Measurements from ENCODE around the gene DDB1.

The DDB1 gene

DNA sequence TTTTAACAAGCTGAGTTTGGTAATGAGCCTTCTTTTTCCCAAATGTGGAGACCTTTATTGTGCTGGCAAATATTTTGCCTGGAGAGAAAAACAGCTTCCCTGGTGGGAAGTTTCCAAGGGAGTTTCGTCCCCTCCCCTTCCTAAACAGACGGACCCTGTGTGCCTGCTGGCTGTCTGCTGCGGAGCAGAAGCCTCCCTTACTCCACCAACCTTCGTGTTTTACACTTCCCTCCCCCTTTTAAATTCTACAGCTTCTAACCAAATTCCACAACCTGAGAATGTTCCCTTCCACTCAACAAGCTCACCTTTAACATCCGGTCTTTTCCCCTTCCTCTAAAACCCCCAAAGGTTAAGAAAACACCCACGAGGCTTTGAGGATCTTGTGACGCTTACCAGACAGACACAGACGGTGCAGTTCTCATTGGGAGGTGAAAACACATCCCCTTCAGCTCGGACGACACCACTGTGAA, 54.9 kb downstream of the DDB1 start:
- POLR2A ChIA-PET: interaction anchor here (1.0 kb wide), 1 partner anchor 16 kb away, joined by 3 read pairs; no protein-coding TSS in a partner anchor
- no peak overlapping the region for H3K27ac ChIP-seq (ENCODE audit: insufficient read depth in 1 of 2, low read depth in 1 of 2, low read length in 2 of 2, poor library complexity in 1 of 2, severe bottlenecking in 2 of 2)
- no peak for DNase-seq
- H3K36me3 ChIP-seq (ENCODE audit: control insufficient read depth in 4 of 4, insufficient read depth in 4 of 4, low read length in 3 of 4): peaks cover 0 to 42% (median 21%) of the 10 kb centered on the region in 4 experiments
- no peaks in the 10 kb centered on the region for H3K27me3 ChIP-seq (replicated peaks in 2 of 5; ENCODE audit: control insufficient read depth in 4 of 5, insufficient read depth in 5 of 5, low read length in 4 of 5)
- WGBS (ENCODE audit: insufficient coverage): 99% methylated on average over 10 of the region's 10 CpGs
- no peaks in the 10 kb centered on the region for H3K4me1 ChIP-seq (ENCODE audit: control extremely low read depth in 1 of 4, control insufficient read depth in 4 of 4, insufficient read depth in 4 of 4, low read length in 3 of 4)
- CTCF ChIA-PET: no interaction called here
- no peak overlapping the region for H3K4me3 ChIP-seq (ENCODE audit: control insufficient read depth in 1 of 7, extremely low read depth in 1 of 7, insufficient read depth in 4 of 7, low read depth in 2 of 7, low read length in 6 of 7)
- H3K9me3 ChIP-seq (ENCODE audit: control extremely low read depth in 1 of 5, control insufficient read depth in 4 of 5, insufficient read depth in 2 of 5, low read depth in 1 of 5, low read length in 4 of 5): no peaks in the 10 kb centered on the region

DNA sequence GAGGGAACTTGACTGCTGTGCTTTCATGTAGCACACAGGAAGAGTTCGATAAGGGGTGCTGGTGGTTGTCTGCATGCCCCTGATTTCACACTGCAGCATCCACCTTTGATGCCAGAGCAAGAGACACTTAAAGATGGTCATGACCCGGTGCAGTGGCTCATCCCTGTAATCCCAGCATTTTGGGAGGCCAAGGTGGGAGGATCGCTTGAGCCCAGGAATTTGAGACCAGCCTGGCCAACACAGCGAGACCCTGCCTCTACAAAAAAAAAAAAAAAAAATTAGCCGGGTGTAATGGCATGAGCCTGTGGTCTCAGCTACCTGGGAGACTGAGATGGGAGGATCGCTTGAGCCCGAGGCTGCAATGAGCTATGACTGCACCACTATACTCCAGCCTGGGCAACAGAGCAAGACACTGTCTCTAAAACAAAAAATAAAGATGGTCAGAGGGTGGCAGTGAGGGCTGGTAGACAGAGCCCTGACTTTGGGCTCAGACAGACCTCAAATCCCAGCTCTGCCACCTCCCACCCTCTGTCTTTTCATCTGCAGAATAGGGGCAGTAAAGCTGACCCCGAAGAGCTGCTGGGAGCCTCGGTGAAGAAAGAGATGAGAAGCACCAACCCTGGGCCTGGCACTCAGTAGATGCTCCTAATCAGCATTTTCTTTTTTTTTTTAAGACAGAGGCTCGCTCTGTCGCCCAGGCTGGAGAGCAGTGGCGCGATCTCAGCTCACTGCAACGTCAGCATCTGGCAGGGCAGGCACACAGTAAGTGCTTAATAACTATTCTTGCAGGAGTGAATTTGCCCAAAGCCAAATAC, 55.5 kb downstream of the DDB1 start:
- no peak for DNase-seq
- CTCF ChIA-PET: no interaction called here
- no peak overlapping the region for H3K27ac ChIP-seq (ENCODE audit: insufficient read depth in 1 of 2, low read depth in 1 of 2, low read length in 2 of 2, poor library complexity in 1 of 2, severe bottlenecking in 2 of 2)
- H3K36me3 ChIP-seq (ENCODE audit: control insufficient read depth in 4 of 4, insufficient read depth in 4 of 4, low read length in 3 of 4): peaks cover 0 to 40% (median 22%) of the 10 kb centered on the region in 4 experiments
- H3K9me3 ChIP-seq (ENCODE audit: control extremely low read depth in 1 of 5, control insufficient read depth in 4 of 5, insufficient read depth in 2 of 5, low read depth in 1 of 5, low read length in 4 of 5): no peaks in the 10 kb centered on the region
- 98% methylated on average over 12 of the region's 14 CpGs for WGBS (ENCODE audit: insufficient coverage)
- H3K4me1 ChIP-seq (ENCODE audit: control extremely low read depth in 1 of 4, control insufficient read depth in 4 of 4, insufficient read depth in 4 of 4, low read length in 3 of 4): no peaks in the 10 kb centered on the region
- H3K4me3 ChIP-seq (ENCODE audit: control insufficient read depth in 1 of 7, extremely low read depth in 1 of 7, insufficient read depth in 4 of 7, low read depth in 2 of 7, low read length in 6 of 7): no peak overlapping the region
- POLR2A ChIA-PET: interaction anchor here (1.0 kb wide), 1 partner anchor 17 kb away, joined by 3 read pairs; no protein-coding TSS in a partner anchor
- no peaks in the 10 kb centered on the region for H3K27me3 ChIP-seq (replicated peaks in 2 of 5; ENCODE audit: control insufficient read depth in 4 of 5, insufficient read depth in 5 of 5, low read length in 4 of 5)

DNA sequence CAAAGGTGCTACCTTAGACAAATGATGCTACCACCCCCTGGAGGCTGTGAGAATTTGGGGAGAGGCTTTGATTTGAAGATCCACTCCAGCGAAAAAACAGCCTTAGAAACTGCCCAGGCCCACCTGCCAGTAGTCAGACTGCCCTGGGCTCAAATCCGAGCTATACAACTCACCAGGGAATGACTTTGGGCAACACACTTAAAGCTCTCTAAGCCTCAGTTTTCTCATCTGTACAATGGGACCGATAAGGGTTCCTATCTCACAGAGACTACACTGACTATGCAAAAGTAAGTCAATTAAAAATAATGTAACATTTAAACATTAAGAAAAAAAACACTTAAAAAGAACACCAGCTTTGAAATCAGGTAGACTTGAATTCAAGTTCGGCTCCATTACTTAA, 57.7 kb downstream of the DDB1 start:
- peaks cover 0 to 28% (median 17%) of the 10 kb centered on the region in 4 experiments for H3K36me3 ChIP-seq (ENCODE audit: control insufficient read depth in 4 of 4, insufficient read depth in 4 of 4, low read length in 3 of 4)
- 93% methylated on average over 2 of the region's 4 CpGs for WGBS (ENCODE audit: insufficient coverage)
- no peak for DNase-seq
- ChIA-PET POLR2A (no interaction called here), CTCF (interaction anchor here (1.1 to 1.2 kb wide), 2 partner anchors 19 to 20 kb away, joined by 3 read pairs; no protein-coding TSS in a partner anchor)
- H3K27ac ChIP-seq (ENCODE audit: insufficient read depth in 1 of 2, low read depth in 1 of 2, low read length in 2 of 2, poor library complexity in 1 of 2, severe bottlenecking in 2 of 2): no peak overlapping the region
- no peaks in the 10 kb centered on the region for H3K27me3 ChIP-seq (replicated peaks in 2 of 5; ENCODE audit: control insufficient read depth in 4 of 5, insufficient read depth in 5 of 5, low read length in 4 of 5)
- H3K9me3 ChIP-seq (ENCODE audit: control extremely low read depth in 1 of 5, control insufficient read depth in 4 of 5, insufficient read depth in 2 of 5, low read depth in 1 of 5, low read length in 4 of 5): no peaks in the 10 kb centered on the region
- no peak overlapping the region for H3K4me3 ChIP-seq (ENCODE audit: control insufficient read depth in 1 of 7, extremely low read depth in 1 of 7, insufficient read depth in 4 of 7, low read depth in 2 of 7, low read length in 6 of 7)
- H3K4me1 ChIP-seq (ENCODE audit: control extremely low read depth in 1 of 4, control insufficient read depth in 4 of 4, insufficient read depth in 4 of 4, low read length in 3 of 4): no peaks in the 10 kb centered on the region

DNA sequence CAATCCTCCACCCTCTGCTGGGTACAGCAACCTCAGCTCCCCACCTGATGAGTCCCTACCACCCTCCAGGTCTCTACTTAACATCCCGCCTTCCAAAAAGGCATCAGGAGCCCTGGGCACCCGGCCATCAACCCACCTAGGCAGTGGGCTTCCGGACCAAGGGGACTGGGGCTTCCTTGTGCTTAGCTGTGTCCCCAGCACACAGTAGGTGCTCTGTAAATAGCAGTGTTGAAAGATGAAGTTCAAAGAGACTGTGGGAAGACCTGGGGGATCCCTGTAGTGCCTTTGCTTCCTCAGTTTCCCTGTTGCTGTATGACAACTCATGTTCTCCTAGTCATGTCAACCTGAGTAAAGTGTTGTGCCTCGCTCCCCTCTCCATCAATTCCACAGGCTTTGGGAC, 58.8 kb downstream of the DDB1 start:
- Histone ChIP-seq H3K9me3 (ENCODE audit: control extremely low read depth in 1 of 5, control insufficient read depth in 4 of 5, insufficient read depth in 2 of 5, low read depth in 1 of 5, low read length in 4 of 5) (no peaks in the 10 kb centered on the region), H3K27ac (ENCODE audit: insufficient read depth in 1 of 2, low read depth in 1 of 2, low read length in 2 of 2, poor library complexity in 1 of 2, severe bottlenecking in 2 of 2) (no peak overlapping the region), H3K27me3 (replicated peaks in 2 of 5; ENCODE audit: control insufficient read depth in 4 of 5, insufficient read depth in 5 of 5, low read length in 4 of 5) (no peaks in the 10 kb centered on the region), H3K4me3 (ENCODE audit: control insufficient read depth in 1 of 7, extremely low read depth in 1 of 7, insufficient read depth in 4 of 7, low read depth in 2 of 7, low read length in 6 of 7) (no peak overlapping the region), H3K36me3 (ENCODE audit: control insufficient read depth in 4 of 4, insufficient read depth in 4 of 4, low read length in 3 of 4) (peaks cover 0 to 25% (median 16%) of the 10 kb centered on the region in 4 experiments), H3K4me1 (ENCODE audit: control extremely low read depth in 1 of 4, control insufficient read depth in 4 of 4, insufficient read depth in 4 of 4, low read length in 3 of 4) (no peaks in the 10 kb centered on the region)
- 100% methylated on average over 3 of the region's 4 CpGs for WGBS (ENCODE audit: insufficient coverage)
- CTCF ChIA-PET: interaction anchor here (1.1 kb wide), 1 partner anchor 20 kb away, joined by 3 read pairs; no protein-coding TSS in a partner anchor
- no peak for DNase-seq
- POLR2A ChIA-PET: no interaction called here

DNA sequence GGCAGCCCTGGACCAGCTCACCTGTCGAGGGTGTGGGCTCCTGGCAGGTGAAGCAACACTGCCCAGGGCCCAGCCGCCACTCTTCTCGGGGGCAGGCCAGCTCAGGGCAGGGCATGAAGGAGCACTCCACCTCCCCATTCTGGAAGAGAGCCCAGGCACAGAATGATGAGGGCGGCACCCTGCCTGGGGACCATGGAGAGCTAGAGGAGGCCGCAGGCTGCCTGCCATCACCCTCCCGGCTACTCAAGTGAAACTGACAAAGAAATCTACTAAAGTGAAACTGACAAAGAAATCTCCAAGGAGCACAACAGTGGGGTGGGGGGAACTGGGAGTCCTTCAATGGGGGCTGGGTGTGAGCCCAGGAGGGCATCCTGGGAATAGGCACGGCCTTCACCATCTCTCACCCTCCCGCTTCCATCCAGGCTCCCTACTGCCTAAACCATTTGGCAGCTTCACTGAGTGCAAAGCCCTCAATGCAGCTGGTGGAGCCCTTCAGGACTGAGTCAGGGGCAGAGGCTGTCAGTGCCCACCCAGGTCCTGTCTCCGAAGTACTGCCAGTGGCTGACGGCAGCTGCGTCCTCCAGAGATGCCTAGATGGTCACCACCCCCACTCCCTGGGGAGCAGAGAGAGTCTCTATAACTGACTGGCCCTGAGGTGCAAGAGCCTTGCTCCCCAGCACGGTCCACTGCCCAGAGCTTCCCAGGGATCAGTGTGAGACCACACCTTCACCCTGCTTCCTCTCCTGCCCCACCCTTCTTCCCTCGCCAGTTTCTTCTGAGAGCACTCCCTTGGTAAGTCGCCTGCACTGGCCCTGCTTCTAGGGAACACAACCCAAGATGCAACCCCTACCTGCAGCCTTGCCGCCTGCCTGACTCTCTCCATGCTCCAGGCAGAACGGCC, 59.5 kb downstream of the DDB1 start:
- Histone ChIP-seq H3K9me3 (ENCODE audit: control extremely low read depth in 1 of 5, control insufficient read depth in 4 of 5, insufficient read depth in 2 of 5, low read depth in 1 of 5, low read length in 4 of 5) (no peaks in the 10 kb centered on the region), H3K4me3 (ENCODE audit: control insufficient read depth in 1 of 7, extremely low read depth in 1 of 7, insufficient read depth in 4 of 7, low read depth in 2 of 7, low read length in 6 of 7) (no peak overlapping the region), H3K4me1 (ENCODE audit: control extremely low read depth in 1 of 4, control insufficient read depth in 4 of 4, insufficient read depth in 4 of 4, low read length in 3 of 4) (no peaks in the 10 kb centered on the region), H3K27ac (ENCODE audit: insufficient read depth in 1 of 2, low read depth in 1 of 2, low read length in 2 of 2, poor library complexity in 1 of 2, severe bottlenecking in 2 of 2) (no peak overlapping the region), H3K27me3 (replicated peaks in 2 of 5; ENCODE audit: control insufficient read depth in 4 of 5, insufficient read depth in 5 of 5, low read length in 4 of 5) (no peaks in the 10 kb centered on the region), H3K36me3 (ENCODE audit: control insufficient read depth in 4 of 4, insufficient read depth in 4 of 4, low read length in 3 of 4) (peaks cover 0 to 26% (median 17%) of the 10 kb centered on the region in 4 experiments)
- 93% methylated on average over 5 of the region's 16 CpGs for WGBS (ENCODE audit: insufficient coverage)
- ChIA-PET CTCF (no interaction called here), POLR2A (no interaction called here)
- no peak for DNase-seq

DNA sequence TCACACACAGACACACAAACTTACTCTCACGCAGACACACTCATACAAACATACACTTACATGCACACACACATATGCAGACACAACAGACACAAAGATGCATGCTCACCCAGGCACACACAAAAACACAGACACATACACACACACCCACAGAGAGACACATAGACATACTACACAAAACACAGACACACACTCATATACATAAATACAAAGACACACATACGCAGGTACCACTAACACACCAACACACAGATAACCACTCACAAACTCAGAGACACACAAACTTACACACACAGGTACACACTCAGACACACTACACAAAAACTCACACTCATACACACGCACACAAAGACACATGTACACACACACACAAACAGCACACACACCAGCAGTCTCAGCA, 60.2 kb downstream of the DDB1 start:
- H3K4me1 ChIP-seq (ENCODE audit: control extremely low read depth in 1 of 4, control insufficient read depth in 4 of 4, insufficient read depth in 4 of 4, low read length in 3 of 4): no peaks in the 10 kb centered on the region
- no peak for DNase-seq
- H3K9me3 ChIP-seq (ENCODE audit: control extremely low read depth in 1 of 5, control insufficient read depth in 4 of 5, insufficient read depth in 2 of 5, low read depth in 1 of 5, low read length in 4 of 5): no peaks in the 10 kb centered on the region
- 94% methylated on average over 3 of the region's 3 CpGs for WGBS (ENCODE audit: insufficient coverage)
- no peak overlapping the region for H3K4me3 ChIP-seq (ENCODE audit: control insufficient read depth in 1 of 7, extremely low read depth in 1 of 7, insufficient read depth in 4 of 7, low read depth in 2 of 7, low read length in 6 of 7)
- ChIA-PET CTCF (no interaction called here), POLR2A (no interaction called here)
- peaks cover 0 to 23% (median 15%) of the 10 kb centered on the region in 4 experiments for H3K36me3 ChIP-seq (ENCODE audit: control insufficient read depth in 4 of 4, insufficient read depth in 4 of 4, low read length in 3 of 4)
- no peaks in the 10 kb centered on the region for H3K27me3 ChIP-seq (replicated peaks in 2 of 5; ENCODE audit: control insufficient read depth in 4 of 5, insufficient read depth in 5 of 5, low read length in 4 of 5)
- no peak overlapping the region for H3K27ac ChIP-seq (ENCODE audit: insufficient read depth in 1 of 2, low read depth in 1 of 2, low read length in 2 of 2, poor library complexity in 1 of 2, severe bottlenecking in 2 of 2)
